Right ventricle myocardium superior (tissue), 1 donor: ENCODE results near the gene PLD1. TPM values are rescaled to one million over a fixed set of nuclear protein-coding genes. Genes with fewer than 3 reads are reported as not detected.
A peak's percentile ranks its signal among the peaks of the same experiment; 100 is the strongest.
"Not testable (repeated sequence)": the region's sequence is repeated elsewhere in the genome, so short reads cannot be mapped to it uniquely, and the experiment has no call there.

ENCODE experiments used
- ATAC-seq: fragments of 200-7000 bp; cut with Tn5 transposase; one replicate; pipeline ENCODE4 v1.9.1; 2020; ENCODE audit warnings: mild to moderate bottlenecking; ENCODE audit not compliant: poor library complexity
- DNase-seq: peaks from one replicate; pipeline ENCODE4 v3.0.0-alpha.2; 2020
- intact Hi-C: fragments of 100-400 bp; cut with DNase I; formaldehyde crosslinking; loops from one replicate; pipeline ENCODE4 v1.11.2; 2022
- total RNA-seq: library from RNA; stranded (reverse); fragmentation: NEBNext Ultra II Directional; extraction: Animal tissue kit (Norgen Biotek cat#: 25700); gene quantifications from one replicate; pipeline ENCODE4 v1.2.1, GENCODE V29; 2021
- donor health status: DM: no; HTN: yes; CAD: no; lungs with severe emphysema.

PLD1 gene
- total RNA-seq, 1 donor from 2014 or later = 64.3 TPM

GRCh38 chr3:171699601-171700000 is 110.7 kb downstream of the PLD1 start:
- DNase-seq (no peak), ATAC-seq (no peak)
- intact Hi-C loops = no loop called here

GRCh38 chr3:171696805-171697204 is 113.5 kb downstream of the PLD1 start:
- ATAC-seq = no peak
- no peak for DNase-seq
- intact Hi-C loops = no loop called here

- ATAC-seq (peak; percentile 31), DNase-seq (no peak)
- intact Hi-C loops = no loop called here
Measured at GRCh38 chr3:171695426-171695825, 114.9 kb downstream of the PLD1 start.

GRCh38 chr3:171694888-171695287 is 115.4 kb downstream of the PLD1 start:
- DNase-seq (no peak), ATAC-seq (no peak)
- intact Hi-C loops = no loop called here

- ATAC-seq, intact Hi-C loops, DNase-seq: not testable (repeated sequence)
Measured at GRCh38 chr3:171692551-171692950, 117.7 kb downstream of the PLD1 start.

GRCh38 chr3:171691485-171691884 is 118.8 kb downstream of the PLD1 start:
- no peak for ATAC-seq
- intact Hi-C loops = no loop called here
- no peak for DNase-seq

- intact Hi-C loops = no loop called here
- ATAC-seq (no peak), DNase-seq (no peak)
Measured at GRCh38 chr3:171690281-171690680, 120.0 kb downstream of the PLD1 start.

GRCh38 chr3:171688593-171688992 is 121.7 kb downstream of the PLD1 start:
- DNase-seq = no peak
- peak; percentile 55 for ATAC-seq

GRCh38 chr3:171688002-171688401 is 122.3 kb downstream of the PLD1 start:
- DNase-seq = no peak
- ATAC-seq = no peak
- intact Hi-C loops = no loop called here

More at GRCh38 chr3:171688593-171688992, 121.7 kb downstream of the PLD1 start:
- intact Hi-C loops = no loop called here

- intact Hi-C loops = no loop called here
- no peak for ATAC-seq
- DNase-seq = no peak
Measured at GRCh38 chr3:171687581-171687980, 122.7 kb downstream of the PLD1 start.

GRCh38 chr3:171687064-171687463 is 123.2 kb downstream of the PLD1 start:
- intact Hi-C loops = no loop called here
- no peak for DNase-seq
- ATAC-seq = no peak

- intact Hi-C loops = no loop called here
- DNase-seq (no peak), ATAC-seq (no peak)
Measured at GRCh38 chr3:171685116-171685895, 125.0 kb downstream of the PLD1 start.

GRCh38 chr3:171684221-171684620 is 126.1 kb downstream of the PLD1 start:
- DNase-seq (no peak), ATAC-seq (peak; percentile 25)
- intact Hi-C loops = no loop called here

GRCh38 chr3:171682743-171683142 is 127.5 kb downstream of the PLD1 start:
- ATAC-seq = no peak
- intact Hi-C loops = no loop called here
- DNase-seq = no peak

- DNase-seq (no peak), ATAC-seq (no peak)
- intact Hi-C loops = no loop called here
Measured at GRCh38 chr3:171680726-171681411, 129.4 kb downstream of the PLD1 start.

GRCh38 chr3:171678971-171679492 is 131.3 kb downstream of the PLD1 start:
- intact Hi-C loops = no loop called here
- ATAC-seq (no peak), DNase-seq (no peak)

- intact Hi-C loops = no loop called here
- ATAC-seq (no peak), DNase-seq (no peak)
Measured at GRCh38 chr3:171677706-171678105, 132.6 kb downstream of the PLD1 start.

GRCh38 chr3:171676601-171677175 is 133.6 kb downstream of the PLD1 start:
- DNase-seq (peak; percentile 59), ATAC-seq (peak; percentile 78)
- intact Hi-C loops = no loop called here

- intact Hi-C loops = no loop called here
- DNase-seq (no peak), ATAC-seq (peak; percentile 73)
Measured at GRCh38 chr3:171673951-171674350, 136.3 kb downstream of the PLD1 start.

GRCh38 chr3:171672538-171672937 is 137.7 kb downstream of the PLD1 start:
- no peak for DNase-seq
- no peak for ATAC-seq
- intact Hi-C loops = no loop called here
